Stimulated activated memory B cell treated with anti-CD40 and anti-IgM and Interleukin-4, amounts not matched to agents 10 μg/mL and 1 μg/mL and 100 μg/mL, for 72 hours (primary cell): ENCODE data around the gene TEX22.

Experiments used
- ATAC-seq: fragments of 150-1000 bp; cut with Tn5 transposase; 2 replicates; pipeline ENCODE4 v1.10.0; 2021
- H3K27ac Mint-ChIP-seq: one replicate; pipeline ENCODE4 v1.8.0; 2022; ENCODE audit warnings: mild to moderate bottlenecking, mixed read lengths
- H3K27me3 Mint-ChIP-seq: one replicate; pipeline ENCODE4 v1.8.0; 2022; ENCODE audit warnings: mixed read lengths
- H3K36me3 Mint-ChIP-seq: one replicate; pipeline ENCODE4 v1.8.0; 2022; ENCODE audit warnings: mixed read lengths
- H3K4me1 Mint-ChIP-seq: one replicate; pipeline ENCODE4 v1.8.0; 2022; ENCODE audit warnings: mixed read lengths
- H3K4me3 Mint-ChIP-seq: one replicate; pipeline ENCODE4 v1.8.0; 2022; ENCODE audit warnings: mild to moderate bottlenecking, moderate library complexity, mixed read lengths
- H3K9me3 Mint-ChIP-seq: one replicate; pipeline ENCODE4 v1.8.0; 2022; ENCODE audit warnings: mixed read lengths

The TEX22 gene

GRCh38 chr14:105377555-105378182 is 20.7 kb upstream of the TEX22 start:
- peaks cover 10% of the 10 kb centered on the region for H3K4me1 Mint-ChIP-seq
- H3K27me3 Mint-ChIP-seq: no peaks in the 10 kb centered on the region
- H3K9me3 Mint-ChIP-seq: no peaks in the 10 kb centered on the region
- ATAC-seq: no peak
- H3K27ac Mint-ChIP-seq: no peak overlapping the region
- no peak overlapping the region for H3K4me3 Mint-ChIP-seq
- peaks cover 16% of the 10 kb centered on the region for H3K36me3 Mint-ChIP-seq

GRCh38 chr14:105378199-105378598 is 20.1 kb upstream of the TEX22 start:
- ATAC-seq: no peak
- no peaks in the 10 kb centered on the region for H3K27me3 Mint-ChIP-seq
- H3K36me3 Mint-ChIP-seq: peaks cover 18% of the 10 kb centered on the region
- H3K4me3 Mint-ChIP-seq: no peak overlapping the region
- H3K9me3 Mint-ChIP-seq: no peaks in the 10 kb centered on the region
- peaks cover 10% of the 10 kb centered on the region for H3K4me1 Mint-ChIP-seq
- H3K27ac Mint-ChIP-seq: no peak overlapping the region

GRCh38 chr14:105378873-105379685 is 19.3 kb upstream of the TEX22 start:
- no peak for ATAC-seq
- Mint-ChIP-seq H3K36me3 (peaks cover 24% of the 10 kb centered on the region), H3K27ac (no peak overlapping the region), H3K9me3 (no peaks in the 10 kb centered on the region), H3K4me1 (peaks cover 10% of the 10 kb centered on the region), H3K27me3 (no peaks in the 10 kb centered on the region), H3K4me3 (no peak overlapping the region)

GRCh38 chr14:105379946-105380345 is 18.4 kb upstream of the TEX22 start:
- Mint-ChIP-seq H3K4me1 (peaks cover 10% of the 10 kb centered on the region), H3K36me3 (peaks cover 24% of the 10 kb centered on the region), H3K4me3 (no peak overlapping the region), H3K9me3 (no peaks in the 10 kb centered on the region), H3K27ac (no peak overlapping the region), H3K27me3 (no peaks in the 10 kb centered on the region)
- ATAC-seq: no peak

GRCh38 chr14:105380756-105381155 is 17.6 kb upstream of the TEX22 start:
- no peak overlapping the region for H3K27ac Mint-ChIP-seq
- ATAC-seq: no peak

GRCh38 chr14:105381446-105382342 is 16.6 kb upstream of the TEX22 start:
- no peak overlapping the region for H3K27ac Mint-ChIP-seq
- H3K4me3 Mint-ChIP-seq: no peak overlapping the region
- H3K27me3 Mint-ChIP-seq: no peaks in the 10 kb centered on the region
- H3K36me3 Mint-ChIP-seq: peaks cover 17% of the 10 kb centered on the region
- H3K9me3 Mint-ChIP-seq: no peaks in the 10 kb centered on the region
- no peaks in the 10 kb centered on the region for H3K4me1 Mint-ChIP-seq
- no peak for ATAC-seq

More at GRCh38 chr14:105380756-105381155, 17.6 kb upstream of the TEX22 start:
- no peaks in the 10 kb centered on the region for H3K9me3 Mint-ChIP-seq
- no peaks in the 10 kb centered on the region for H3K27me3 Mint-ChIP-seq
- peaks cover 6% of the 10 kb centered on the region for H3K4me1 Mint-ChIP-seq
- H3K36me3 Mint-ChIP-seq: peaks cover 20% of the 10 kb centered on the region
- no peak overlapping the region for H3K4me3 Mint-ChIP-seq

- Mint-ChIP-seq H3K4me3 (no peak overlapping the region), H3K9me3 (no peaks in the 10 kb centered on the region), H3K27me3 (no peaks in the 10 kb centered on the region), H3K4me1 (no peaks in the 10 kb centered on the region), H3K27ac (no peak overlapping the region), H3K36me3 (peaks cover 17% of the 10 kb centered on the region)
- ATAC-seq: no peak
These were observed 15.8 kb upstream of the TEX22 start for GRCh38 chr14:105382343-105383082.

GRCh38 chr14:105383083-105383730 is 15.1 kb upstream of the TEX22 start:
- H3K9me3 Mint-ChIP-seq: no peaks in the 10 kb centered on the region
- no peak for ATAC-seq
- no peak overlapping the region for H3K27ac Mint-ChIP-seq
- peaks cover 17% of the 10 kb centered on the region for H3K36me3 Mint-ChIP-seq
- H3K27me3 Mint-ChIP-seq: no peaks in the 10 kb centered on the region
- no peak overlapping the region for H3K4me3 Mint-ChIP-seq
- no peaks in the 10 kb centered on the region for H3K4me1 Mint-ChIP-seq

- Mint-ChIP-seq H3K36me3 (peaks cover 17% of the 10 kb centered on the region), H3K9me3 (no peaks in the 10 kb centered on the region), H3K4me3 (no peak overlapping the region), H3K27ac (no peak overlapping the region), H3K27me3 (no peaks in the 10 kb centered on the region), H3K4me1 (peaks cover 6% of the 10 kb centered on the region)
- ATAC-seq: no peak
These were observed 14.2 kb upstream of the TEX22 start for GRCh38 chr14:105384041-105384557.

- no peak overlapping the region for H3K27ac Mint-ChIP-seq
- peaks cover 6% of the 10 kb centered on the region for H3K4me1 Mint-ChIP-seq
- H3K27me3 Mint-ChIP-seq: no peaks in the 10 kb centered on the region
- H3K9me3 Mint-ChIP-seq: no peaks in the 10 kb centered on the region
- ATAC-seq: no peak
- H3K4me3 Mint-ChIP-seq: no peak overlapping the region
- peaks cover 17% of the 10 kb centered on the region for H3K36me3 Mint-ChIP-seq
These were observed 13.6 kb upstream of the TEX22 start for GRCh38 chr14:105384605-105385321.

GRCh38 chr14:105385322-105385637 is 13.1 kb upstream of the TEX22 start:
- no peak overlapping the region for H3K4me3 Mint-ChIP-seq
- ATAC-seq: no peak
- no peaks in the 10 kb centered on the region for H3K9me3 Mint-ChIP-seq
- peaks cover 11% of the 10 kb centered on the region for H3K4me1 Mint-ChIP-seq
- H3K27me3 Mint-ChIP-seq: no peaks in the 10 kb centered on the region
- peaks cover 17% of the 10 kb centered on the region for H3K36me3 Mint-ChIP-seq
- H3K27ac Mint-ChIP-seq: no peak overlapping the region

- H3K36me3 Mint-ChIP-seq: peaks cover 17% of the 10 kb centered on the region
- ATAC-seq: no peak
These were observed 12.5 kb upstream of the TEX22 start for GRCh38 chr14:105385698-105386365.

More at GRCh38 chr14:105385698-105386365, 12.5 kb upstream of the TEX22 start:
- Mint-ChIP-seq H3K4me3 (no peak overlapping the region), H3K27me3 (no peaks in the 10 kb centered on the region), H3K27ac (no peak overlapping the region), H3K9me3 (no peaks in the 10 kb centered on the region), H3K4me1 (peaks cover 15% of the 10 kb centered on the region)
